Measurements from ENCODE around the gene CDK5R1. TPM values are rescaled to one million over a fixed set of nuclear protein-coding genes. Genes with fewer than 3 reads are reported as not detected.

The CDK5R1 gene
- total and polyA plus RNA-seq, 4 experiments from 2014 or later, result 1.2 to 21.2 (median 15.5) TPM

- Mint-ChIP-seq H3K27me3 (no peaks in the 10 kb centered on the region), H3K9me3 (no peaks in the 10 kb centered on the region), H3K27ac (no peak overlapping the region), H3K36me3 (peaks cover 49 to 63% of the 10 kb centered on the region in 2 donors), H3K4me1 (peaks cover 10 to 19% (median 14%) of the 10 kb centered on the region in 4 donors), H3K4me3 (no peak overlapping the region)
- Histone ChIP-seq H3K4me1 (ENCODE audit: insufficient read depth, low read length) (peaks cover 9% of the 10 kb centered on the region), H3K4me3 (ENCODE audit: low read length in 2 of 2) (no peak overlapping the region), H3K27me3 (ENCODE audit: insufficient read depth, low read length) (no peaks in the 10 kb centered on the region), H3K27ac (ENCODE audit: low read depth, low read length) (no peak overlapping the region), H3K9me3 (ENCODE audit: control insufficient read depth in 1 of 2, low read length in 2 of 2) (no peaks in the 10 kb centered on the region), H3K36me3 (ENCODE audit: insufficient read depth, low read length) (peaks cover 33% of the 10 kb centered on the region)
- CTCF ChIA-PET (ENCODE audit: partially characterized antibody), result interaction anchor here (3.6 to 5.9 kb wide), 7 partner anchors 8 to 290 kb away, joined by 20 to 121 read pairs (median 52); partner anchors contain the start of genes CDK5R1 and PSMD11
- intact Hi-C loops (cut with micrococcal nuclease), result loop anchor here (5.0 kb wide), 1 partner anchor 212 kb away; no protein-coding TSS in a partner anchor
- POLR2A ChIA-PET (ENCODE audit: partially characterized antibody), result interaction anchor here (0.7 kb wide), 1 partner anchor 54 kb away, joined by 3 read pairs; no protein-coding TSS in a partner anchor
- DNase-seq, result no peak
Measured at GRCh38 chr17:32464374-32464773, 22.4 kb upstream of the CDK5R1 start.

DNA sequence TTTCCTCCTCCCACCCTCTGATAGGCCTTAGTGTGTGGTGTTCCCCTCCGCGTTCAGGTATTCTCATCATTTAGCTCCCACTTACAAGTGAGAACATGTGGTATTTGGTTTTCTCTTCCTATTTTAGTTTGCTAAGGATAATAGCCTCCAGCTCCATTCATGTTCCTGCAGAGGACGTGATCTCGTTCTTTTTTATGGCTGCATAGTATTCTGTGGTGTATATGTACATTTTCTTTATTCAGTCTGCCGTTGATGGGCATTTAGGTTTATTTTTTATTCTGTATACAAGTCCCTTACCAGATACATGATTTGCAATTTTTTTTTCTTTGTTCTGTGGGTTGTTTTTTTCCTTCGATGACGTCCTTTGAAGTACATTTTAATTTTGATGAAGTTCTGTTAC lies 18.8 kb upstream of the CDK5R1 start:
- CTCF ChIA-PET (ENCODE audit: partially characterized antibody), result no interaction called here
- H3K27ac Mint-ChIP-seq, result peak overlapping the region in 2 of 7 donors; percentile 17 to 55
- DNase-seq, result no peak
- no peaks in the 10 kb centered on the region for H3K4me1 ChIP-seq (ENCODE audit: insufficient read depth, low read length)
- H3K27me3 ChIP-seq (ENCODE audit: insufficient read depth, low read length), result no peaks in the 10 kb centered on the region
- H3K9me3 ChIP-seq (ENCODE audit: control insufficient read depth in 1 of 2, low read length in 2 of 2), result no peaks in the 10 kb centered on the region
- no peaks in the 10 kb centered on the region for H3K9me3 Mint-ChIP-seq
- no peak overlapping the region for H3K4me3 ChIP-seq (ENCODE audit: low read length in 2 of 2)
- H3K36me3 Mint-ChIP-seq, result peaks cover 55 to 67% of the 10 kb centered on the region in 2 donors
- peaks cover 47% of the 10 kb centered on the region for H3K36me3 ChIP-seq (ENCODE audit: insufficient read depth, low read length)
- intact Hi-C loops (cut with micrococcal nuclease), result no loop called here
- POLR2A ChIA-PET (ENCODE audit: partially characterized antibody), result interaction anchor here (0.7 kb wide), 1 partner anchor 30 kb away, joined by 3 read pairs; no protein-coding TSS in a partner anchor
- H3K4me1 Mint-ChIP-seq, result peaks cover 0 to 8% (median 2%) of the 10 kb centered on the region in 4 donors
- H3K27me3 Mint-ChIP-seq, result no peaks in the 10 kb centered on the region
- no peak overlapping the region for H3K27ac ChIP-seq (ENCODE audit: low read depth, low read length)
- no peak overlapping the region for H3K4me3 Mint-ChIP-seq

- ChIA-PET CTCF (ENCODE audit: partially characterized antibody) (interaction anchor here (0.7 to 5.7 kb wide), 3 partner anchors 9 to 26 kb away, joined by 3 to 57 read pairs (median 4); partner anchors contain the start of gene PSMD11), POLR2A (ENCODE audit: partially characterized antibody) (interaction anchor here (1.2 to 1.7 kb wide), 2 partner anchors 12 to 14 kb away, joined by 3 to 4 read pairs; no protein-coding TSS in a partner anchor)
- Histone ChIP-seq H3K36me3 (ENCODE audit: insufficient read depth, low read length) (peaks cover 64% of the 10 kb centered on the region), H3K9me3 (ENCODE audit: control insufficient read depth in 1 of 2, low read length in 2 of 2) (no peaks in the 10 kb centered on the region), H3K27me3 (ENCODE audit: insufficient read depth, low read length) (no peaks in the 10 kb centered on the region), H3K27ac (ENCODE audit: low read depth, low read length) (no peak overlapping the region), H3K4me1 (ENCODE audit: insufficient read depth, low read length) (no peaks in the 10 kb centered on the region), H3K4me3 (ENCODE audit: low read length in 2 of 2) (no peak overlapping the region)
- Mint-ChIP-seq H3K27me3 (no peaks in the 10 kb centered on the region), H3K9me3 (no peaks in the 10 kb centered on the region), H3K4me1 (peaks cover 0 to 12% (median 5%) of the 10 kb centered on the region in 4 donors), H3K36me3 (peaks cover 65 to 76% of the 10 kb centered on the region in 2 donors), H3K27ac (peak overlapping the region in 3 of 7 donors; percentile 30 to 69 (median 55)), H3K4me3 (no peak overlapping the region)
- no peak for DNase-seq
- intact Hi-C loops (cut with micrococcal nuclease), result no loop called here
Measured at GRCh38 chr17:32470405-32471167, 16.2 kb upstream of the CDK5R1 start.

GRCh38 chr17:32471652-32472051 lies 15.1 kb upstream of the CDK5R1 start:
- peaks cover 59 to 74% of the 10 kb centered on the region in 2 donors for H3K36me3 Mint-ChIP-seq
- no peaks in the 10 kb centered on the region for H3K9me3 ChIP-seq (ENCODE audit: control insufficient read depth in 1 of 2, low read length in 2 of 2)
- no peaks in the 10 kb centered on the region for H3K4me1 ChIP-seq (ENCODE audit: insufficient read depth, low read length)
- H3K27ac Mint-ChIP-seq, result peak overlapping the region in 4 of 7 donors; percentile 6 to 78 (median 40)
- no peak for DNase-seq
- POLR2A ChIA-PET (ENCODE audit: partially characterized antibody), result interaction anchor here (1.2 to 1.7 kb wide), 2 partner anchors 11 to 13 kb away, joined by 3 to 4 read pairs; no protein-coding TSS in a partner anchor
- intact Hi-C loops (cut with micrococcal nuclease), result no loop called here
- no peak overlapping the region for H3K4me3 ChIP-seq (ENCODE audit: low read length in 2 of 2)
- H3K36me3 ChIP-seq (ENCODE audit: insufficient read depth, low read length), result peaks cover 75% of the 10 kb centered on the region
- no peaks in the 10 kb centered on the region for H3K27me3 Mint-ChIP-seq
- no peak overlapping the region for H3K27ac ChIP-seq (ENCODE audit: low read depth, low read length)
- no peak overlapping the region for H3K4me3 Mint-ChIP-seq
- CTCF ChIA-PET (ENCODE audit: partially characterized antibody), result interaction anchor here (1.9 to 5.7 kb wide), 2 partner anchors 10 to 13 kb away, joined by 4 to 57 read pairs; no protein-coding TSS in a partner anchor
- no peaks in the 10 kb centered on the region for H3K27me3 ChIP-seq (ENCODE audit: insufficient read depth, low read length)
- H3K4me1 Mint-ChIP-seq, result peaks cover 0 to 11% (median 4%) of the 10 kb centered on the region in 4 donors
- H3K9me3 Mint-ChIP-seq, result no peaks in the 10 kb centered on the region

GRCh38 chr17:32475258-32475657 lies 11.5 kb upstream of the CDK5R1 start:
- peaks cover 93% of the 10 kb centered on the region for H3K36me3 ChIP-seq (ENCODE audit: insufficient read depth, low read length)
- Mint-ChIP-seq H3K4me1 (peaks cover 0 to 4% (median 3%) of the 10 kb centered on the region in 4 donors), H3K36me3 (peaks cover 67 to 78% of the 10 kb centered on the region in 2 donors), H3K9me3 (no peaks in the 10 kb centered on the region), H3K27me3 (no peaks in the 10 kb centered on the region), H3K27ac (peak overlapping the region in 2 of 7 donors; percentile 19 to 42), H3K4me3 (no peak overlapping the region)
- no peaks in the 10 kb centered on the region for H3K4me1 ChIP-seq (ENCODE audit: insufficient read depth, low read length)
- H3K4me3 ChIP-seq (ENCODE audit: low read length in 2 of 2), result no peak overlapping the region
- POLR2A ChIA-PET (ENCODE audit: partially characterized antibody), result interaction anchor here (0.6 kb wide), 1 partner anchor 1154 kb away, joined by 3 read pairs; the partner anchor contains the start of gene EVI2A
- no peak for DNase-seq
- H3K9me3 ChIP-seq (ENCODE audit: control insufficient read depth in 1 of 2, low read length in 2 of 2), result no peaks in the 10 kb centered on the region
- CTCF ChIA-PET (ENCODE audit: partially characterized antibody), result interaction anchor here (1.9 to 5.7 kb wide), 2 partner anchors 13 kb away, joined by 6 to 57 read pairs; no protein-coding TSS in a partner anchor
- no peaks in the 10 kb centered on the region for H3K27me3 ChIP-seq (ENCODE audit: insufficient read depth, low read length)
- intact Hi-C loops (cut with micrococcal nuclease), result no loop called here
- H3K27ac ChIP-seq (ENCODE audit: low read depth, low read length), result no peak overlapping the region

DNA sequence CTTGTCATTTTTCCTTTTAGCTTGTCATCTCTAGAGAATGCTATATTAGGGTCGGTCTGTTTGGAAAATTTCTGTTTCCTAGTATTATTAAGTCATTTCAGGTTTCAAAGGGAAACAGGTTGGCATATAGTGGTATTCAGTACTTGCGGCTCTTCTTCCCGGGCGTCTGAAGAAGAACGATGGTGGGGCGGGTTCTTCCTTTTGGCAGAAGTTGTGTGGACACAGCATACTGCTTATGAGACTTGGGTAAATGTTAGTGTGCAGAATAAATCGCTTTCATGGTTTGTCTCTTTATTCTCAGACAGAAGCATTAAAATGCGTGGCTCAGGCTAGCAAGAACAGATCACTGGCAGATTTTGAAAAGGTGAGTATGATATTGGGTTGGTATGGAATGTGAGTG lies 9.6 kb upstream of the CDK5R1 start:
- no peak for DNase-seq
- Histone ChIP-seq H3K27me3 (ENCODE audit: insufficient read depth, low read length) (no peaks in the 10 kb centered on the region), H3K9me3 (ENCODE audit: control insufficient read depth in 1 of 2, low read length in 2 of 2) (no peaks in the 10 kb centered on the region), H3K4me1 (ENCODE audit: insufficient read depth, low read length) (no peaks in the 10 kb centered on the region), H3K27ac (ENCODE audit: low read depth, low read length) (no peak overlapping the region), H3K36me3 (ENCODE audit: insufficient read depth, low read length) (peaks cover 82% of the 10 kb centered on the region), H3K4me3 (ENCODE audit: low read length in 2 of 2) (no peak overlapping the region)
- no peaks in the 10 kb centered on the region for H3K9me3 Mint-ChIP-seq
- peaks cover 68 to 78% of the 10 kb centered on the region in 2 donors for H3K36me3 Mint-ChIP-seq
- H3K27me3 Mint-ChIP-seq, result no peaks in the 10 kb centered on the region
- ChIA-PET CTCF (ENCODE audit: partially characterized antibody) (interaction anchor here (0.6 to 1.9 kb wide), 2 partner anchors 15 to 136 kb away, joined by 3 to 6 read pairs; no protein-coding TSS in a partner anchor), POLR2A (ENCODE audit: partially characterized antibody) (no interaction called here)
- H3K4me1 Mint-ChIP-seq, result peaks cover 0 to 4% (median 3%) of the 10 kb centered on the region in 4 donors
- peak overlapping the region in 3 of 7 donors; percentile 19 to 78 (median 53) for H3K27ac Mint-ChIP-seq
- no peak overlapping the region for H3K4me3 Mint-ChIP-seq
- intact Hi-C loops (cut with micrococcal nuclease), result no loop called here

DNA sequence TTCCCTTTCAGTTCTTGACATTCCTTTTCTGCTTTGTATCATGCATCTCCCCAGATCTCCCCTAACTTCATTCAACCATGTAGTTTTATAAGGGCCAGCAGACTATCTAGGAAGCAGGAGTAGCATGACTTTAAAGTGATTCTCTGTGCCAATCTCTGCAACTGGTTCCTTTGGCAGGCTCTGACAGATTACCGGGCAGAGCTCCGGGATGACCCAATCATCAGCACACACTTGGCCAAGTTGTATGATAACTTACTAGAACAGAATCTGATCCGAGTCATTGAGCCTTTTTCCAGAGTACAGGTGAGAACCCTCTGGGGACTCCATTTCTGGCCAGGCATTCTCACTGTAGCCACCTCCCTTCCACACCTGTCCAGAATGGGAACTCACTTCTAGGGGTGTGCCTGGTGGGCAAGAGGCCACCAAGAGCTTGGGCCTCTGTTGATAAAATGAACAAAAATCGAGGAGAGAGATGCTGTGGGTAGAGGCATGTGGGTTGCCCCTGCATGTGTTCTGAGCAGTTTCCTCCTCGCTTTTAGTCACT lies 7.6 kb upstream of the CDK5R1 start:
- H3K9me3 Mint-ChIP-seq, result no peaks in the 10 kb centered on the region
- no peaks in the 10 kb centered on the region for H3K4me1 ChIP-seq (ENCODE audit: insufficient read depth, low read length)
- H3K4me3 Mint-ChIP-seq, result no peak overlapping the region
- peaks cover 66% of the 10 kb centered on the region for H3K36me3 ChIP-seq (ENCODE audit: insufficient read depth, low read length)
- H3K27ac Mint-ChIP-seq, result peak overlapping the region in 4 of 7 donors; percentile 3 to 82 (median 46)
- no peak overlapping the region for H3K4me3 ChIP-seq (ENCODE audit: low read length in 2 of 2)
- H3K4me1 Mint-ChIP-seq, result peaks cover 2 to 8% (median 5%) of the 10 kb centered on the region in 4 donors
- no peaks in the 10 kb centered on the region for H3K27me3 Mint-ChIP-seq
- no peaks in the 10 kb centered on the region for H3K9me3 ChIP-seq (ENCODE audit: control insufficient read depth in 1 of 2, low read length in 2 of 2)
- intact Hi-C loops (cut with micrococcal nuclease), result no loop called here
- no peak overlapping the region for H3K27ac ChIP-seq (ENCODE audit: low read depth, low read length)
- POLR2A ChIA-PET (ENCODE audit: partially characterized antibody), result no interaction called here
- DNase-seq, result no peak
- H3K27me3 ChIP-seq (ENCODE audit: insufficient read depth, low read length), result no peaks in the 10 kb centered on the region
- CTCF ChIA-PET (ENCODE audit: partially characterized antibody), result interaction anchor here (1.1 to 10.8 kb wide), 2 partner anchors 10 to 15 kb away, joined by 4 to 105 read pairs; no protein-coding TSS in a partner anchor
- H3K36me3 Mint-ChIP-seq, result peaks cover 60 to 75% of the 10 kb centered on the region in 2 donors

Data from CD4-positive, alpha-beta memory T cell (primary cell).